Activated CD8-positive, alpha-beta memory T cell treated with anti-CD3 and anti-CD28 coated beads, Interleukin-2, amount 50 U/mL, for 48 hours (primary cell): ENCODE results near the gene SEMA5A.

Experiments used
- DNase-seq: peaks from one replicate; pipeline ENCODE4 v3.0.0-alpha.2; 2020

Gene SEMA5A

DNA sequence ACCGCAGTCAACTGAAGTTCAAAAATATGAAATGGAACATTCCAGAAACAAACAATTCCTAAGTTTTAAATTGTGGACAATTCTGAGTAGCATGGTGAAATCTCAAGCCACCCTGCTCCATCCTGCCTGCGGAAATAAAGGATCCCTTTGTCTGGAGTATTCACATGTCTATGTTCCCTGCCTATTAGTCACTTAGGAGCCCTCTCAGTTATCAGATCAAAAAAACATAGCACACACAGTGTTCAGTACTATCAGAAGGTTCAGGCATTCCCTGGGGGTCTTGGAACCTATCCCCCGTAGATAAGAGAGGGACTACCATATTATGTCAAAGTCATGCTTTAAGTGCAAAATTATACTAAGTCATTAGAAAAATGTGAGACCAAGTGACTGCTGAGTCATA, 300.8 kb downstream of the SEMA5A start:
- DNase-seq, result no peak

DNA sequence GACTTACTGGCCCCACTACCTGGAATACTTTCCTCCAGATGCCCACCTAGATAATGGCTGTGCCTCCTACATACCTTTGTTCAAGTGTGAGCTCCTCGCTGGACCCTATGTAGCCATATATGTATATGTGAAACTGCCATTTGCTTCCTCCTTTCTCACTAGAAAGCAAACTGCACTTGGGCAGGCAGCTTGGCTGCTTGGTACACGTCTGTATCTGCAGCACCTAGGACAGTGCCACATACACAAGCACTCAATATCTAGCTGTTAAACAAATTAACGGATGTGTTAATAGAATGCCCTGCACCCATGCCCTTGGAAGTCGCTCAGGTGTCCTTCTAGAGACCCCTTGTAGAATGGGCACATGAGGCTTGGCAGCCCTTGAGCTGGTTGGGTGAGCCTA, 301.5 kb downstream of the SEMA5A start:
- DNase-seq, result no peak

DNA sequence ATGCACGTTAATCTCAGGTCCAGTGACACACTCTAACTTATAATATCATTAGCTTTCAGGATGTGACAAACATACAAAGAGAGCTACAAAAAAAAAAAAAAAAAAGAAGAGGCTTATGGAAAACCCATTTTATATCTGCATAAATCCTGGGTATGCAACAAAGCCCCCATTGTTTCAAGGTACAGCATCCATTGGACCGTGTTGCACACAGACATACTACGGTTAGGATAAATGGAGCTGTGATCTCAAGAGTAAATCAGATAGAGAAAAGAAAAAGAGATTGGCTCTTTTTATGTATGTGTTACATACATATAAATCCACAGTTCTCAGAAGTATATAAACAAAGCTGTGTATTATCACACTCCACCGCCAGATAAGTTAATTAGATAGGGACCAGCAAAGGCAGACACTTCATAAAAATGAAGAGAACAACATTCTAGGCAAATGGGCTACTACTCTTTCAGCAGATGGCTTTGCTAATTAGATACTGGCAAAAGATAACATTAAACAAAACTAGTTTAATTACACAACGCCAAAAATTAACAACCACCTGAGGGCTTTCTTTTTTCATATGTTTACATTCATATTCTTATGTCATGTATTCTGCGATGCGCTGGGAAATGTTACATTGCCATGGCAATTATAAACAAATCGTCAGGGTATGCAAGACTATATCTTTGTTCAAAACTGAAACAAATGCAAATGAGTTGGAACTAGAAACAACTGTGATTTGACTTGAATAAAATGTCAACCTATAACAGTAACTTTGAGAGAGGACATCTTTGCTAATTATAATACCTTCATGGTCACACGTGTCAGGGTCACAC, 304.2 kb downstream of the SEMA5A start:
- no peak for DNase-seq

DNA sequence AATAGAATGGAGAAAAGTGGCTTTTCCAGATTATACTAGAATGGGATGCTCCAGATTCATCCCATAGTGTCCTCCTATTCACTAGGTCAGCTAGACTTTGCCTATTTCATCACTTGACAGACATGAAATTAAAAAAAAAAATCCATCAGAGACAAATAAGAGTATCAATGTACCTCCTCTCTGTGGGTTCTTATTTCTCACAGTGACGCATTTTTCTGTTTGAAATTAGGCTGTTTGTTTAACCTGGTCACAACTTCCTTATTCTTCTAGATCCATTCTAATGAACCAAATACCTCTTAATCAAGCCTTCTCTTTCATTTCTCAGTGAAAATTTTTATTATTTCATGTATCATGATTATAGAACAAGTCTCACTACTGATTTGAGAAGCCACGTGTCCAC, 305.4 kb downstream of the SEMA5A start:
- DNase-seq, result no peak

DNA sequence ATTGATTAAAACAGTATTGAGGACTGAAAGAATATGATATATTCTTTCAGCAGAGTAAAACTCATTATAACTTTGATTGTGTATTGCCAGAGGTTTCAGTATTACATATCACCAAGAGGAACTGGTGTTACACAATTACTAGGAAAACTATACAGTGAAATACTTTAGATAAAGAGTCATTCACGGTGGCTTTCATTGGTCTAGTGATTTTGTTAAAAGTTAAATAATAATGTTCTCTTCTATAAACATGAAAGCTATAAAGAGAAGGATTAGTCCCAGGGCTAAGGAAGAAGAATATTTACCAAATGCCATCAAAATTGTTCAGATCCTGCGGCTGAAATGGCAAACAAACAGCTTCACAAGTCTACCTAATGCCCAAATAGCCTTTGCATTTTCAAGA, 306.2 kb downstream of the SEMA5A start:
- no peak for DNase-seq

DNA sequence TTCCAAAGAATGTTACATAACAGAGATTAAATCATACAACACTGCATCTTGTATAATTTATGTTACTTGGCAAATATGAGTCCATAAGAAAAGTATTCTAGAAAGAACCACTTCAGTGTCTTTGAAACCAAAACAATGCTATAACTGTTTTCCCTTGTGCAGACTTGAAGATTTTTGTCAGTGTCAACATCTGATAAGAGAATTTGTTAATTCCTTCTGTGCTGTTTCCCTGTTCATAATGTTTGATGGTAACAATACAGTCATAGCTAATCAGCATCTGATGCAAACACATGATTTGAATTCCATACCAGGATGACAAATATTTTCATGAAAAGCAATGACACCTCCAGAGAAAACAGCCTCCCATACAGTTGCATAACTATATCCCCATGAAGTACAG, 306.8 kb downstream of the SEMA5A start:
- DNase-seq, result no peak

DNA sequence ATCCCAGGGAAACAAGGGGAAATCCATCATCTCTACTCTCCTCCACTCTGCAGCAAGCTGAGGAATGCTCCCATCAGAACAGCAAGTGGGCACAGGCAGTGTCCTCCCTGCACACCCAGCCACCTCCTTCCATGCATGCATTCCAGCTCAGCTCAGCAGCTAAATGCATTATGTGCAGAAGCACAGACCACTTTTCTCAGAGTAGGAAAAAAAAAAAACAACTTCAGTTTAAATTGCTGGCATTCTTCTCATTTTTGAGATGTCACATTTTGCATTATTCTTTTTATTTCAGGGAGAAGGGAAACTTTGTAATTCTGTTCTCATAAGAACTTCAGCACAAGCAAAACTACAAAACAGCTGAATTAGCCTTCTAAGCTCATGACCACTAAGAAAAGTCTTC, 312.2 kb downstream of the SEMA5A start:
- no peak for DNase-seq

DNA sequence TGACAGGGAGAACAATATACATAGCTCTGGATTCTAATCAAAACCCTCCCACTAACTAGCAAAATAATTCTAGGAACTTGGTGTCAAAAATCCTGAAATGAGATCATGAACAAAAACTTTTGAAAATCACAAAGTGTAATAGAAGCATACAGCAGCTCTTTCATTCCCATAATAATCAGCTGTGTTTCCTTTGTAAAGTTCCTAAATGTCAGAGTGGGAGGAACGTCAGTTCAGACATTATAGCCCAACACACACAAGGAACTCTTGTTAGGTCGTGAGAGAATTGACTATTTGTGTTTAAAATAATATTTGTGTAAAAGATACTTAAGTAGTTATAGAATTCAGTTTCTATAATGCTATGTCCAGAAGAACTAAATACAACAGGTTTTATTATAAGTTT, 312.8 kb downstream of the SEMA5A start:
- DNase-seq, result no peak

DNA sequence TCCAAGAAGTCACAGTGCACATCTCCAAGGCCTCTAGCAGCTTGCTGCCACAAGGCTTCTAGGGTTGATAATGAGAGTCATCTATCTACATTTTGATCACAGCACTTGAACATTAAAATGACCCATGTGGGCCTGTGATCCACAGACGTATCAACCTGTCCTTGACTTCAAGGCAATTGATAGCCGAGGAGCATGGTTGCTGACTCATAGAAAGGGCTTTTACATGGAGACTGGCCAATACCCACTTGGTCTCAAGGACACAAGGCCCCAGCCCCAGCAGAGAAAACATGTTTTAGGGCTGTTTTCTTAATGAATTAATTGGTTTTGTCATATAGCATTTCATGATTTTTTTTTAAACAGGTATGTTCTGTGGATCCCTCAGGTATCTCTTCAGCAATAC, 314.0 kb downstream of the SEMA5A start:
- no peak for DNase-seq

DNA sequence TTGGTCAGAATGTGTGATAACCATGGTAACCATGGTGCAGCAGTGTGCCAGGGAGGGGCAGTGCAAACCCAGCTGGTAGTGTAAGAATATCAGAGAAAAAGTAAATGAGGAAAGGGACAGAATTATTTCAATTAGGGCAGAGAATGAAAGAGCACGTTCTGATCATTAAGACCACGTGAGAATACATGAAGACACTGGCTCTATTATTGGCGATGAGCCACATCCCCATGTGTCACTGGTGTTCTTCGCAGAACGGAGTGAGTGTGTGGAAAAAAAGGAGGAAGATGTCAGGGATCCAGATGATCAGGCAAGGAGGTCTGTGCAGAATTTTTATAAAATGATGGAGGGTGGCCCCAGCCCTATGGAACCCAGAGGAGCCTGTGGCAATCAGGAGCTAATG, 315.5 kb downstream of the SEMA5A start:
- DNase-seq, result no peak

DNA sequence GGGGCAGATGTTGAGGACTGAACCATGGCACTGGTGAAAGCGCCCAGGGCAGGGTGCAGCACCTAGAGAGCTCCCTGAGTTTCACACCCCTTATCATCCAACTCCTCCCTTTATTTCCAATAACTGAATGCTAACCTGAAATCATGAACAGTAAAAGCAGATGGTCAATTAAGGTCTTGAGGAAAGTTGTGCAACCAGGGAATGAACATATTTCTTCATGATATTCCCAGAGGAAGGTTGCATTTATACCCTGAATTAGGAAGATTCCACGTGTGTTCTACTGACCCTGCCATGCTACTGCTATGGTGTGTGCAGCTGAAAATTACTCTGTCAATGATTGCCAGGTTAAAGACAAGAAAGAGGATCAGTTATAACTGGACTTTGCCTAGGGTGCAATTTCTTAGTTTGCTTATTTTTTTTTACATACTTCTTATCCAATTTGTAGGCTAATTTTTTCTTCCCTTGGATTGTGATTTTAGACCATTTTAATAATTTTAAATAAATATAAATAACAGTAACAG, 319.8 kb downstream of the SEMA5A start:
- no peak for DNase-seq

DNA sequence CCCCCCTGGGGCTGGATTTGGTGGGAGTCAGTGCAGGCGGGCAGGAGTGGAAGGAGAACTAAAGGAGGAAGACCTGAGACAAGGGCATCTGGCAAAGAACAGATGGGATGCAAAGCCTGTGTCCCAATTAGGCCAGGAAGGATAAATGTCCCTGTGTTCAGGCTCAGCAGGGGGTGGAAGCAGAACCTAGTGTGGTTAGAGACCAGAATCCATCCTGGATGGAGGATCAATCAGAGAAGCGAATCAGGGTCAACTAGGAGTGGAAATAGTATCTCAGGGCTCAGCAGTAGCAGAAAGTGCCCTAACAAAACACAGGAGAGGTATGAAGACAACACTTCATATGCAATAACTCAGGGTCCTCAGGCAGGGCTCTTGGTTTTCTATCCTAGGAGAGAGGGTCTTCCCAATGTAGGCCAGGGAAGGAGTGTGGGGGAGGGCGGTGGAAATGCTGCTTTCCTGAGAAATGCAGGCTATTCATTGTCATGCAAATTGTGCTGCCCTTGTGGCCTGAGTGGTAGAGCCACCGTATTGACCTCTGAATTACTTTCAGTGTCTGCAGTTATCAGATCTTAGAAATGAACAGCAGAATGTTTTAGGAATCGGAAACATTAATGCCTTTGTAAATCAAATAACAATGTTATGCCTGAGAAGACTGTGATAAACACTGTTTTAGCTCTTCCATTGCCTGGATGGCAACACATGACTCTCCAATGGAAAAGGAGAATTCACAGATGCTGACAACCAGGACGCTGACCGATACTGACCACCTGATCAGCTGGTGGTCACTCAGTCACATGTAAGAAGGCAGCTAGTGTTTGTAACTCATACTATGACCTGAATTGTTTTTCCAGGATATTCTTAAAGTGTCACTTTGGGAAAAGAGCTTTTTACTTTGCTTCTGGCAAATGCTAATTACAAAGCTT, 323.6 kb downstream of the SEMA5A start:
- DNase-seq, result no peak

DNA sequence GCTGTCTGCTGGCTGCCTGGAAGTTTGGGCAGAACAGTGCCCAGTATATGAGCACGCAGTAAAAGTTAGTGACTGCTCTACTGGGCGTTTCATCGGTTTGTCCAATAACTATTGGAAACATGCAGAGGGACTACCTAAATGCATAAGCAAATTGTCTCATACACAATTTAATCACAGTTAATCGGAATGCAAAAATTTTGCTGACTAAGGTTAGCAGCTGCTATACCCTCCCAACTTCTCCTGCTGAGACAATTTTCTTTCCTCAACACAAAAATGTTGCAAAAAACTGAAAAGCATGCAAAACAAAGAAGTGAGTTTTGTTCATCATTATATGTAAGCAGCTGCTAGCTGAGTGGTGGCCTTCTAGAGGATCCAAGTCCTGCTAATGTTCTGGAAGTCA, 327.5 kb downstream of the SEMA5A start:
- no peak for DNase-seq

DNA sequence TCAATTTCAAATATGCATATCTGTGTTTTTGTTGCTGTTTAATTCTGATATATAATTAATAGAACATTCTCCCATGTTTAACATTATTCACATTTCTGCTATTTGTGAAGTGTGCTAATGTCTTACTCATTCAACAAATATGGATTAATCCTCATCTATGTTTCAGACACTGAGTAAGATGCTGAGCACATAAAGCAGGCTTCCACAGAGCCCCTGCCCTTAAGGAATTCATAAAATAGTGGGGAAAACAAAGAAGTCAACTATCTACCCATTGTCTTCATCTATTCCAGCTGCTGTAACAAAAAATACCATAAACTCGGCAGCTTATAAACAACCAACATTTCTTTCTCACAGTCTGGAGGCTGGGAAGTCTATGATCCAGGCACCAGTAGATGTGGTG, 333.3 kb downstream of the SEMA5A start:
- DNase-seq, result no peak

DNA sequence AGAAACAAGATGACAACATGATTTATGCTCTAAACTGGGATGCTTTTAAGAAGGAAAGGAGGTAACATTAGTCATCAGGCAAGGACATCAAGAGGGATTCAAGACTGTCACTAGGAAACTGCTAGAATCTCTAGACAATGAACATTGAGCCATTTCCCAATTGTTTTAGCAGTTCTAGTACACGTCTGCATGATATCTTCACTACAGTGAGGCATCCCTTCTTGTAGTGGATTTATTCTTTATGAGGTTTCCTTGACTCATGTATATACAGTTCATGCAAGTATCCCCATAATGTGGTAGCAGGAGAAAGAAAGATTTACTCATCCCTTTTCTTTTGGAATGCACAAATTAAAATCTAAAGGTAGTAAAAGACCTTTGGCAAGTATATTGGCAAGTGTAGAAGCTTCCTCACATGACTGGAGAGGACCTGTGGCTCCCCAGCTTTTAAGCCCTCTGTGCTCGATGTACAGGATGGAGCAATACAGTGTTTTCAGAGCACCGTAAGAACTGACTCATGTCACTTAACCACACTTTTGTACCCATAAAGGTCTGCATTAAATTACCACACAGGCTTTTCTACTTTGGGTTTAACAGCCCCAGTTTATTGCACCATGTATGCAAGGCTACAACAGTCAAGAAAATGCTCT, 335.9 kb downstream of the SEMA5A start:
- no peak for DNase-seq

DNA sequence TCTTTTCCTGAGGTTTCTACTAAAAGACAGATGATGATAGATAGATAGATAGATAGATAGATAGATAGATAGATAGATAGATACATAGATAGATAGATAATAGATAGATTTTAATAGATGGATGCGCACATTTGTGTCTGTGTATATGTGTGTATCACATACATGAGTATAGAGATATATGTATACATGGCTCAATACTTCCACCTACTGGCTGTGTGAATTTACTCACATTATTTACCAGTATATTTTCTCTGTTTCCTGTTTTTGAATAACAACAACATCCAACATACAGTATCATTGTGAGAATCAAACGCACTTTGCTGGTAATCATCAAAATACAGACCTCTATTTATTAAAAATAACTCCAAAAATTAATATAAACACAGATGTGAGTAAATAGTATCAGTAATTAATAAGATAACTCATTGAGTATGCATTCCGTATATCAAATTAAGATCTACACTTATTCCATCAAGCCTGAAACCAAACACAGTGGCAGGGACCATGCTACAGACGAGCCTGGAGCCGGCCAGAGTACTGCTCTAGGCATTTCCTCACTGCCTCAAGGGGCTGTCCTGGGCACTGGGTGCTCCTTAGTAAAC, 338.0 kb downstream of the SEMA5A start:
- DNase-seq, result no peak

DNA sequence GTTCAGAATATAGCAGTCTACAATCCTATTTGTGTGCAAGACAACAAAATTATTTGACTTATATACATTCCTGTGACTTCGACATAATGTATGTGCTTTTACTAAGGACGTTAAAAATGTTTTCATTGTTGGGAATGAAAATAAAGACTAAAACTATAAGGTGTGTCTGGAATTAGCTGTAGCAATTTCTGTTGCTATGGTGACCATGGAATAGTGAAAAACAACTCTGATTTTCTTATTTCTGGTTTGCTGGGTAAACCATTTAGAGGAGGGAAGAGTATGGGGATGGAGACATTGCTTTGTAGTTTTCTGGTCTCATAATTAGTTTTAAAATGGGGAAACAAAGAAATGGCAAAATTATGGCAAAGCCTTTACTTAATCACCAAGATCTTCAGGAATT, 343.2 kb downstream of the SEMA5A start:
- DNase-seq, result no peak

DNA sequence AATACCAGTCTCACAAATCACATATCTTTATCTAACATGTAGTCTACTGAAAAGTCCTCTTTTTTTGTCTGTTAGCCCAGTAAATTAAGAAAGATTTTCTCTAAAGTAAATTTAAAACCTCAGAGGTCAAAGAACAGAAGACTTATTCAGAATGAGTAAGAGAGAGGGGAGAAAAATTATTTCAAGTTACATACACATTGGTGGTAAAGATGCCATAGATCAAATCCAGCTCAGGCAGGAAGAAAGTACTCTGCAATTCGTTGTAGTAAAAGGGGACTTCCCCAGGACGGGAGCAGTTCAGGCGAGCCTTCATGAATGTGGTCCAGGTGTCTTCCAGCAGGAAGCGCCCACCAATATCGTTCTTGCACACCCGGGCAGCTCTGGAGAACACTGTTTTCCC, 344.1 kb downstream of the SEMA5A start:
- no peak for DNase-seq

DNA sequence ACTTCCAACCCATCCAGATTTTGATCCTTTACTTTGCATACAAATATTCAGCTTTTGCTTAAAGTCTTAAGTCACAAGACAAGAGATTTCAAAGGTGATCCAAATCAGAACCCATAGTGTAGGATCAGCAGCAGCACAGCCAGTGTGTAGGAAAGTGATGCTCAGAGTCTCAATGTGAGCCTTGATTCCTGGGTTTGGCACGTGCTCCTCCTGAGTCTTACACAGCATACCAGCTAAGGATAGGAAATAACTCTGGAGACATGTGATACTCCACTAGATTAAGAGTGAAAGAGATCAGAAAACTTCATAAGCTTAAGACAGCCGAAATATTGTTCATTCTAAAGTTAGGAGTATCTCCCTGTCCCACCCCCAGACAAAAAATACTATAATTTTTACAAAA, 344.9 kb downstream of the SEMA5A start:
- no peak for DNase-seq

DNA sequence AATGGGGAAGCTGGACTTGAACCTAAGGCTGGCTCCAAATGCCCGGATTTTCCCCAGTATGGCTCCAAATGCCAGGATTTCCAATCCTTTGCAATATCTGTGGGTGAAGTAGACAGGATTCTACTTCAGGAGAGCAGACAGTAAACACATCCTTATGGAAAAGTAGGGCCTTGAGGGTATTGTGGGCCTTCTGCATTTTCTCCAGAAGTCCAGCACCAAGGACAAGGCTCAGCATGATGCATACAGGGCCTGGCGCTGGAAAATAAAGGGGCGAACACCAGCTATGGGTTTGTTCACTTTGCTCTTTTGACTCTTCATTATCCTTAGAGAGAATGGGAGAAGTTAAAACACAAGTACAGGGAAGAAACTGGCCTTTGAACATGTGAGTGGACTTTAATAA, 347.5 kb downstream of the SEMA5A start:
- DNase-seq, result no peak

DNA sequence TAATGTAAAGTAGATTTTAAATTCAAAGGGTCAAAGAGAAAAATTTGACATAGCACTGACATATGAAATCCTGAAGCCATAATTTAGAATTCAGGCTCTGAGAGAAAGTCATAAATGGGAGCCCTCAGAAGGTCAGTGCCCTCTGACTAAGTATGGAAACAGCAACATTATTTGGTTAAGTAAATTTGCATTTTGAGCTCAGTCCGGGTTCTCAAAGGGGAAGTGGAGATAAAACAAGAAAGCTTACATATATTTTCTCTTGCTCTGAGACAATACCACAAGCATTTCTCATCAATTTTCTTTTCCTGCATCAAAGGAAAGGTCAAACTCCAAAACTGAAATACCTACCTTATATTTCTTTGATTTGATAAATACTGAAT, 348.0 kb downstream of the SEMA5A start:
- DNase-seq, result no peak

DNA sequence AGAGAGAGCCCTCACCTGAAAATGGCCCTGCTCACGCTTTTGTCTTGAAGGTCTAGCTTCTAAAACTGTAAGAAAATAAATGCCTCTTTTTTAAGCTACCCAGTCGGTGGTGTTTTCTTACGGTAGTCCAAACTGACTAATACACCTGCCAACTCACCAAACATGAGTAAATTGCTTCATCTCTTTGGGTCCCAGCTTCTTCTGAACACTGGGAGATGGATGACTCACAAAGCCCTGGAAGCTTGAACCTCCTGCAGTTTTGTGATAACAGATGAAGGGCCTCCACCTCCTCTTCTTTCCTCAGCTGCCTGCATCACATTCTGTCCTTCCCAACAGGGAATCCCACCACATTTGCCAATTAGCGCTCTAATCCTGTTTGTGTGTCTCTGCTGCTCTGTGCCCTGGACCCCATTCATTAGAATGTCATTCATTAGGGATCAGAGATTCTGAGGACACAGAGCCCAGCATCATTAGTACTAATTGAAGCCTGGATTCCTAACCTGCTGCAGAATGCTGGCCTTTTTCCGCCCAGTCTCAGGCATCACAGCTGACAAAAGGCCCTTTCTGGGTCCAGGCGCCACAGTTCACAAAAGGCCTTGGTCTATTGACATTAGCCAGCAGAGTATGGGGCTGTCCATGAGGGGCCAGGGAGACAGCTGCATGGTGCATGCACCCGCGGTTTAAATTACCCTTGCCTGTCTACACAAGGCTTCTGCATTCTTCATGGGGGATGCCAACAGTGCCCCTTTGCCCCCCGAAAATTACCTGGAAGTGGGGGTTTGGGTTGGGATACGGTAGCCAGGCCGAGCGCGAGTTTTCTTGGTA, 349.3 kb downstream of the SEMA5A start:
- DNase-seq, result no peak
